HG03097 (cell line): ENCODE data around the gene CCDC183.
"Not testable (repeated sequence)": the region's sequence is repeated elsewhere in the genome, so short reads cannot be mapped to it uniquely, and the experiment has no call there.

Source experiments
- ATAC-seq: cut with Tn5 transposase; IDR thresholded peaks from one replicate; pipeline ENCODE4 v1.9.1; 2021; ENCODE audit not compliant: unreplicated experiment, low FRiP score

The CCDC183 gene

DNA sequence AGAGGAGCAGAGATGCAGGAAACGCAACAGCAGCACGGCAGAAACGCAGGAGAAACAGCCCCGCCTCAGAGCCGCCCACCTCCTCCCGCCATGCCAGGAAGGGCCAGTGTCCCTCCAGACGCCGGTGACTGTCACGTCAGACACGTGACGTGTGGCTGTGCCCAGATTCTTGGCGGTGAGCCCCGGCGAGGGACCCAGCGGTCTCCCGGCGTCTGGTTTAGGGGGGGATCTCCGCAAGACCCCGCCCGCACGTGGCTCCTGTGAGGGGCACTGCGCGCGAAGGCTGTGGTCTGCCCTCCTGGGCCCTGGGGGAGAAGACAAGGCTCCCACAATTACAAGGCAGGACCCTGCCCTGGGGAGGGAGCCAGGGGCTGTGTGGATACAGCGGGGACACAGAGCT, 35.7 kb upstream of the CCDC183 start:
- no peak for ATAC-seq

DNA sequence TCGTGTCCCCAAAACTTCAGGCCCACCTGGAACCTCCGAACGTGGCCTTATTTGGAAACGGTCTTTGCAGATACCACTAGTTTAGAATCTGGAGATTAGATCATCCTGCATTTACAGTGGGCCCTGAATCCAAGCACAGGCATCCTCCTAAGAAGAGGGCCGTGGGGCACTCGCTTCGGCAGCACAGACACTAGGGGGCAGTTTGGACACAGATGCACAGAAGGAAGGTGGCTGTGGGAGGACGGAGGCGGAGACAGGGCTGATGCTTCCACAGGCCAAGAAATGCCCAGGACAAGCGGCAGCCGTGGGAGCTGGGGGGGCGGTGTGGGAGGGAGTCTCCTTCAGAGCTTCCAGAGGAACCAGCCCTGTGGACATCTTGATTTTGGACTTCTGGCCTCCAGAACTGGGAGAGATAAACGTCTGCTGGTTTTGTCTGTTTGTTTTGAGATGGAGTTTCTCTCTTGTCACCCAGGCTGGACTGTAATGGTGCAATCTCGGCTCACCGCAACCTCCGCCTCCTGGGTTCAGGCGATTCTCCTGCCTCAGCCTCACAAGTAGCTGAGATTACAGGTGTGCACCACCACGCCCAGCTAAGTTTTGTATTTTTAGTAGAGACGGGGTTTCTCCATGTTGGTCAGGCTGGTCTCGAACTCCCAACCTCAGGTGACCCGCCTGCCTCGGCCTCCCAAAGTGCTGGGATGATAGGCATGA, 35.1 kb upstream of the CCDC183 start:
- not testable (repeated sequence) for ATAC-seq

DNA sequence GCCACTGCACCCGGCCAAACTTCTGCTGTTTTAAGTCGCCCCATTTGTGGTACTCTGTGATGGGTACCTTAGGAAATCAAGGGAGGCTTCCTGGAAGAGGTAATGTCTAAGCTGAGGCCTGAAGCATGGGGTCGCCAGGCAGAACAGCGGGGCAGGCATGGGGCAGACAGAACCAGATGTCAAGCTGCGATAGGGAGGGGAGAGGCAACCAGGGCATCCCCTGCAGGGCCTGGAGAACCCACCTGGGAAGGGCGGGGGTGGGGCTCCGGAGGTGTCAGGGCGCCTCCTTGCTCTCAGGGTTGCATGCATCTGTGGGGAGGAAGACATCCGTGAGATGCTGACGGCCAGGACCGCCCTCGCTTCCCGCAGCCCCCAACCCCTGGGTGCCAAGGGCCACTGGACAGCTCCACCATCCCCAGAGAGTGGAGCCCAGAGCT, 34.6 kb upstream of the CCDC183 start:
- no peak for ATAC-seq

DNA sequence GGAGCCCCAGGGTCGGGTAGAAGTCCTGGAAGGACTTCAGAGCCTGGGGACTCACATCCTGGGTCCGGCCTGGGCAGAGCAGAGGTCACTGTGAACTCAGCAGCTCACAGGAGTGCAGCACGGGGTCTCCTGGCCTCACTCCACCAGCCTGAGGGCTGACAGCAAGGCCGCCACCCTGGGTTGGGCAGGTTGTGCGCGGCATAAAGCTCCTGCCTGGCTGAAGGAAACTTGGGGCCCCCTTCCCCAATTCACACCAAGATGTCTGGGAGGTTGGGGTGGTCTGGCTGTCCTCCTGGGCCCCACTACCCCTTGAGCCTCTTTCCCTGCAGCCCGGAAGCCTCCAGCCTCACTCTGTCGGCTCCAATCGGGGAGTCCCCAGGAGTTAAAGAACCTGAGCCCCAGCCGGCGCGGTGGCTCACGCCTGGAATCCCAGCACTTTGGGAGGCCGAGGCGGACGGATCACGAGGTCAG, 33.9 kb upstream of the CCDC183 start:
- no peak for ATAC-seq

DNA sequence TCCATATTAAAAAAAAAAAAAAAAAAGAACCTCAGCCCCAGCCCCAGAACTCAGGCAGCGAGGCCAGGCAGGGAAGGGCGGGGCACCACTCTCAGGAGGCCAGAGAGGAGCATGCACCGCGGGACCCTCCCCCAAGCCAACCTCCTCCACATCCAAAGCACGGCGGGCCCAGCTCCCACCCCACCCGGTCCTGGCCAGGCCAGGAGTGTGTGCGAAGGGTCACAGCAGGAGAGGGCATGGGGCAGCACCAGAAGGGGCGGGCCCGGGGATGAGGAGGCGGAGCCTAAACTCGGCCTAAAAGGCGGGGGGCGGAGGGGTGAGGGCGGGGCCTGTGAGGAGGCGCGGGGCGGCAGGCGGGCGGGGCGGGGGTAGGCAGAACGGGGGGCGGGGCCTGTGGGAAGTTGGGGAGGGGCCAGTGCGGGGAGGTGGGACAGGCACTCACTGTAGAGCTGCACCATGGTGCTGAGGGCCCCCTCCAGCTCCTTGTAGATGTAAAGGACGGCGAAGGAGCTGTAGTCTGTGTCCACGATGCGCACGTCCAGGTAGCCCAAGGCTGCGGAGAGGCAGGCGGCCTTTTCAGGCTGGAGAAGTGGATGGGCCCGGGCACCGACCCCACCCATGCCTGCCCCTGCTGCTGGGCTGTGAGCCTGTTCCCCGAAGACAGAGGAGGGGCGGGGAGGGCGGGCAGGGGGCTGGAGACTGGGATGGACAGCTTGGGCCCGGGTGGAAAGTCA, 33.1 kb upstream of the CCDC183 start:
- ATAC-seq, result no peak

DNA sequence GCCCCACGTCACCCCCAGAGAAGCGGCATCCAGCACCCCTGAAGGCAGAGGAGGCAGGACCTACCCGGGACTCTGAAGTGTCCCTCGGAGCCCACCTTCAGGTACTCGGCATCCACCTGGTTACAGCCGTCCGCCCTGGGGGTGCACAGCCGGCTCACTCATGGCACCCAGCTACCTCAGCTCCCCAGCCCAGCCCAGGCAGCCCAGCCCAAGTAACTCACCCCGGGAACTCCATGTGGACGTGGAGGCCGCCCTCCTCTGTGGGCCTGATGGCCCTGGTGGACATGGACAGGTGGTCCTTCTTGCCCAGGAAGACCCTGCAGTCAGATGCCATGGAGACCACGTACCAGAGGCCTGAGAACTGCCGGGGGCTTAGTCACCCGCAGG, 32.5 kb upstream of the CCDC183 start:
- ATAC-seq, result no peak

DNA sequence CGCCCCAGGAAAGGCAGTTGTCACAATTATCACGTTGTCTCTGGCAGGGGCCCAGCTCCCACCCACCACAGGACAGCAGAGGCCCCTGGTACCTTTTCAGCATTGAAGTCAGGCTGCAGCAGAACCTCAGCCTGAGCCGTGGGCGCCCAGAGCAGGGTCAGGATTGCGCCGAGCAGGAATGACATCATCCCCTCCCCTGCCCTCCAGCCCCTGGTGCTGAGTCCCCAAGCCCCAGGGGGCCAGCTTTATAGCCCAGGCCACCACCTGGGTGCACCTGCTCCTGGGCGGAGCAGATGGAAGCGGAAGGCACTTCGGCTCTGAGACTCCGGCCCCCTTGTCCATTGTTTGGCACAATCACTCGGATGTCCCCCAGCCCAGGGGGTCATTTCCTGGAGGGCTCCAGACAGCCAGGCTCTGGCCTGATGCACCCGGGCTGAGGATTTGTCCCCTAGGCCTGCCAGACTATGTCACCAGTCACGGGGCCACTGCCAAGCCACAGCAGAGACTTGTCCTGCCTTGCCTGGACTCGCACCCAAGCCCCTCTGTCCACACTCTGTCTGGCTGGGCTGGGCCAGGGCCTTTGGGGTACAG, 31.7 kb upstream of the CCDC183 start, which contains the start of gene LCN15:
LCN15 (minus strand) TSS at position 218 of the 591 bp plus-strand sequence; CDS start at position 188, 30 bp downstream.
- ATAC-seq, result no peak

DNA sequence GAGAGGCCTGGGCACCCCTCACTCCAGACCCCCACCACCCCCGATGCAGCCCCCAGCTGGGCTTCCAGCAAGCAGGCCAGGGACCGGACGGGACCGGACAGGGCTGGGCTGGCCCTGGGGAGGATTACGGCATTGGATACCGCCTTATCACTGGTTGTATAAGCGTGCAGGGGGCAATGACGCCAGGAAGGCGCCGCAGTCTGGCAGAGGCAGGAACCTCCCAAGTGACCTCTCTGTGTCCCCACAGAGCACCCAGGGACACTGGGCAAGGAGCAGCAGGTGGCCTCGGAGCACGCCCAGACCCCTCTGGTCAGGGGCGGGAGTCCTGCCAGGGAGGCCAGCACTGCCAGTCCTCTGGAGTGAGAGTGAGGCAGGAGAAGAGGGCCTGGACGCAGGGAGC, 31.1 kb upstream of the CCDC183 start:
- no peak for ATAC-seq

DNA sequence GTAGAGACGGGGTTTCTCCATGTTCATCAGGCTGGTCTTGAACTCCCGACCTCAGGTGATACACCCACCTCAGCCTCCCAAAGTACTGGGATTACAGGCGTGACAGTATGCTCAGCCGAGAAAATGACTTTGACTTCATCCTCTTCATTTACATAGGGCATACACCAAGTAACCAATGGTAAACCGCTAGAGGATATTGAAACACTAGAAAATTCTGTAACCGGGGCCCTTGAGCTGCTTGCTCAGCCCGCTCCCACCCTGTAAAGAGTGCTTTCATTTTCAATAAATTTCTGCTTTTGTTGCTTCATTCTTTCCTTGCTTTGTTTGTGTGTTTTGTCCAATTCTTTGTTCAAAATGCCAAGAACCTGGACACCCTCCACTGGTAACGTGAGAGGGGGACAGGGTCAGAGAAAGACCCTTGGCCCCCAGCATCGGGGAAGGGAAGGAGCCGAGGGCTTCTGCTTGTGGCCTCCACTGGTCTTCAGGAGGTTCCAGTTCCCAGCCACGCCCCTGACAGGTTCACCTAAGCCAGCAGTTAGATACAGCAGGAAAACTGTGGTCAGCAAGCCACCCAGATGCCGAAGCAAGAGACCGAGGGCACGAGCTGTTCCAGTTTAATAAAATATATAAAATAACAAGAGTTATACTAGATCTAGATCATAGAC, 30.3 kb upstream of the CCDC183 start:
- ATAC-seq, result not testable (repeated sequence)

DNA sequence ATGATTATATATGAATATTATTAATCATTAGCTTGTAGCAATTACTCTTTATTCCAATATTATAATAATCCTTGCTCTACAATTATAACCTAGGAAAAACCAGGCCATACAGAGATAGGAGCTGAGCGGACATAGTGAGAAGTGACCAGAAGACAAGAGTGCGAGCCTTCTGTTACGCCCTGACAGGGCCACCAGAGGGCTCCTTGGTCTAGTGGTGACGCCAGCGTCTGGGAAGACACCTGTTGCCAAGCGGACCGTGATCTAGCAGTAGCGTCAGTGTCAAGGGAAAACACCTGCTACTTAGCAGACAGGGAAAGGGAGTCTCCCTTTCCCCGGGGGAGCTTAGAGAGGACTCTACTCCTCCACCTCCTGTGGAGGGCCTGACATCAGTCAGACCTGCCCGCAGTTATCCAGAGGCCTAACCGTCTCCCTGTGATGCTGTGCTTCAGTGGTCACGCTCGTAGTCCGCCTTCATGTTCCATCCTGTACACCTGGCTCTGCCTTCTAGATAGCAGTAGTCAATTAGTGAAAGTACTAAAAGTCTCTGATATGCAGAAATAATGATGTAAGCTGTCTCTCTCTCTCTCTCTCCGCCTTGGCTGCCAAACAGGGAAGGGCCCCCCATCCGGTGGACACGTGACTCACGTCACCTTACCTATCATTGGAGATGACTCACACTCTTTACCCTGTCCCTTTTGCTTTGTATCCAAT, 29.6 kb upstream of the CCDC183 start:
- not testable (repeated sequence) for ATAC-seq

DNA sequence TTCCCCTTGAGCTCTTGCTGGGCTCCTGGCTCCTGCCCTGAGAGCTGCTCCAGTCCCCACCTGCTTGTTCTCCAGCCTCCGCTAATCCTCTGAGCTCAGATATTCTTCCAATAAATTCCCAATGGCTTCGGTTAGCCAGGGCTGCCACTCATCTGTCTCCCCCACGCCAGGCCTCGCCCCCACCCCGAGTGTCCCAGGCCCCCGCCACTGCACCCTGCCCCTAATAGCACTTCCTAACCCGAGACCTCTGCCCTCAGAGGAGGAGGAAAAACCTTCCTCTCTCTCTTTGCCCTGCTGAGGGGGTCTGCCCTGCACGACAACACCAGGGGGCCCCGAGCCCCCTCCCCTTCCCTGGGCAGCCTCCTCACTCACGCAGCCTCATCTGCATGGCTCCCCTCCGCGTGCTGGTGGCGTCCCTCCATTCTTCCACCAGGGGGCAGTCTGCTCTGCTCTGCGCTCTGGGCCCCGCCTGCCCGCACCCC, 26.4 kb upstream of the CCDC183 start:
- ATAC-seq, result no peak

DNA sequence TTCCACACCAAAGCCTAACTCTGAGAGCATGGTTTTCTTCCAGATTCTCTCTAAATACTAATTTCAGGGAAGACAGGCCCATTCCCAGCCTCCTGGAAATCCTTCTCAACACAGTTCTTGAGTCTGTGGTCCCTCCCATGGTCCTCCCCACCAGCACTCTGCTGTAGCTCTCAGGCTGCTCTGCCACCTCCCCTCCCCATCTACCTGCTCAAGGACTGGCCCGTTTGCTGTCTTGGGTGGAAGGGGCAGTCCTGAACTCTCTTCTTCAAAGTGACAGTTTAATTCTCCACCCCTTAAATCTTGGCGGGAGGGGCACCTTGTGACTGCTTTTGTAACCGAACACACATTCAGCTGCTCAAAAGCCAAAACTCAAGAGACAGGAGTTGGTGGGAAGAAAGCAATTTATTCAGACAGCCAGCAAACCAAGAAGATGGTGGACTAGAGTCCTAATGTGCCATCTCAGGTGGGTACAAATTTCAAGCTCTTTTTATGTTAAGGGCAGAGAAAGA, 24.2 kb upstream of the CCDC183 start:
- no peak for ATAC-seq

DNA sequence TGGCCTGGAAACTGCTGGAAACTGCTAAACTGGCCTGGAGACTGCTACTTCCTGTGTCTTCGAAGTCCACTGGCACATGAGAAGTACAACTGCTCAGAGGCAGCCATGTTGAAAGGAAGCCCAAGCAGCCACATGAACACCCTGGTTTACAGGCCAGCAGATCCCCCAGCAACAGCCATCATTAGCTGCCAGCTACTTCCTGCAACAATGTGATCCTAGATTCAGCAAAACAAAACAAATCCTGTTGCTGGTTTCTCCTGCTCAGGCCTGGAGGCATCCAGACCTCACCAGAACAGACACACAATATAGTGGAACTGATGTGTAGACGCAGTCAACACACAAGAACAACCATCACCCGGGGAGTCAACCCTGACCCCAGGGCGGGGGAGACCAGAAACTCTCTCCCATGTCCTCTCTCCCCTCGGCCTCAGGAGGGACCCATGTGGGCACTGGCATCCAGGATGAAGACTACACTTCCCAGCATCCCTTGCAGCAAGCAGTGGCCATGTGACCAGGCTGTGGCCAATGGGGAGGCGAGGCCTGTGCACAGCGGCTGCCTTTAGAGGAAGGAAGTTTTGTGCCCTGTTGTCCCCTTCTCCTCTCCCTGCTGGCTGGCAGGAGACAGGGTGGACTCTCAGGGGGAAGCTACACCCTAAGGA, 22.6 kb upstream of the CCDC183 start:
- ATAC-seq, result no peak

DNA sequence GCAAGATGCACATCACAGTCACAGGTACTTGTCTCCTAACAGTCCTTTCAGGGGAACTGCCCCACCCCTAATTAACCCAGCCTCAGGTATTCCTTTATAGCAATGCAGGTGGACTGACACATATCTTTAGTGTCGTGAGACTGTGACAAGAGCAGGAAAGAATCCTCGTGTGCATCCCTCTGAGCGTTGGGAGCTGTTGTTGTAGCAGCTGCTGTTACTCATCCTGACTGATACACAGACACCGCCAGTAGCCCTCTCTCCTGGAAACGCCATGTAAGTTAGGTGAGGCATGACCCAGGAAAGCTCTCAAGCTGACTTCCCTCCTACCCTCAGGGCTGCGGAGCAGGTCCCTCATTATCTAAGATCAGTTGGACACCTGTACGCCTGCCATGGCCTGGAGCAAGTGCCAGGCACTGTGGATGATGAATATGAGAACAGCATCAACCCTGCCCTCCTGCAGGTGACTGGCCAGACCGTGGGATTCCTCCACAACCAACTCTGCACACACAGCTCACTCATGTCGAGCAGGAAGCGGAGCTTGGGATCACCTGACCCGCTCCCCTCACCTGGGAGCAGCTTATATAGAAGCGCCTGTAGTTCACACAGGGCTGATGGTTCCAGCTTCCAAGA, 21.6 kb upstream of the CCDC183 start:
- ATAC-seq, result no peak

DNA sequence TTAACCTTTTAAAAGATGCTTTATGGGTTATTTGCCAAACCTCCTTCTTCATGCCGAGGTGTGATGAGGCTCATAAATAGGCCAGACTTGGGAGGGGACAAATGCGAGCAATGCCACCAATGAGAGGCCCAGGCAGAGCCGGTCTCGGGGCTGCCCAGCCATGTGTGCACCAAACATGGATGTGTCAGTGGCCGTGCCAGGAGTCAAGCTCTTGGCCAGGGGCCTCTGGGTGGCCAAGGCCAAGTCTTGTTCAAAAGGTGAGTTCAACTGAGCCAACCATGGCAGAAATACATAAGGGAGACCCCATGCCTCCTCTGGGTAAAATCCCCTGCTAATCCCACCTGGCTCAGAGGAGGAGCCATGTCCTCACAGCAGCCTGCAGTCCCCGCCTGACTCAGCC, 20.9 kb upstream of the CCDC183 start:
- ATAC-seq, result no peak

DNA sequence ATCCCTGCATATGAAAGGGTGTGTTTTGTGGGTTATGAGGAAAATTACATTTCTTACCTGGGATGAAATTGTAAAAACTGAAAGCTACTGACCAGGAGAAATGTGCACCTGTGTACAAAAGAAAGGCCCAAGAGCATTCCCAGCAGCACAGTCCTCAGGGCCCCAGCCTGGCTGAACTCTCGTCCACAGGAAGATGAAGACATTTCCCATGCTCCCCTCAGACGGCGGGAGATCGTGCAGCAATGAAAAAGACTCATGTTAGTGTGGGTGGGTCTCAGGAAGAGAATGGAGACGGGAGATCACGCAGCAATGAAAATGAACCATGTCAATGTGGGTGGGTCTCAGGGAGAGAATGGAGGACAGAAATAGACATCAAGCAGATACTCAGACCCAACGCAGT, 19.2 kb upstream of the CCDC183 start:
- no peak for ATAC-seq

DNA sequence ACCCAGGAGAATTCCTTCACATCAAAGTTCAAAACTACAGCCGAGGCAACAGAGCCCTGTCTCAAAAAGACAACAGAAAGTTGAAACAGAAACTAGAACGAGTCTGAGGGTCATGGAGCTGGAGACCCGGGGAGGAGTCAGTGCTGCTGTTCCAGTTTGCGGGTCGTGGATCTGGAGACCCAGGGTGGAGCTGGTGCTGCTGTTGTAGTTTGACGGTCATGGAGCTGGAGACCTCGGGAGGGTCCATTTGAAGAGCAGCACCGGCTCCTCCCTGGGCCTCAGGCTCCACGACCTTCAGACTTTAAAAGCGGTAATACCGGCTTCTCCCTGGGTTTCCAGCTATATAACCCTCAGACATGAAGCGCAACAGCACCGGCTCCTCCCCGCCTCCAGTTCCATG, 18.8 kb upstream of the CCDC183 start:
- no peak for ATAC-seq

DNA sequence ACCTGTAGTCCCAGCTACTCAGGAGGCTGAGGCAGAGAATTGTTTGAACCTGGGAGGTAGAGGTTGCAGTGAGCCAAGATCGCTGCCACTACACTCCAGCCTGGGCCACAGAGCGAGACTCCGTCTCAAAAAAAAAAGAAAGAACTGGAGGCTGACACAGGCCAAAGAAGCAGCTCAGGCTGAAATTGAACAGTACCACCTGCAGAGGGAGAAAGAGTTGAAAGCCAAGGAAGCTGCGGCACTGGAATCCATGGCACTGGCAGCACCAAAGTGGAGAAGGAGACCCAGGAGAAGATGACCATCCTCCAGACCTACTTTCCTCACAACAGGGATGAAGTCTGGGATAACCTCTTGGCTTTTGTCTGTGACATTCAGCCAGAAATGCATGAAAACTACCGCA, 16.3 kb upstream of the CCDC183 start:
- no peak for ATAC-seq

DNA sequence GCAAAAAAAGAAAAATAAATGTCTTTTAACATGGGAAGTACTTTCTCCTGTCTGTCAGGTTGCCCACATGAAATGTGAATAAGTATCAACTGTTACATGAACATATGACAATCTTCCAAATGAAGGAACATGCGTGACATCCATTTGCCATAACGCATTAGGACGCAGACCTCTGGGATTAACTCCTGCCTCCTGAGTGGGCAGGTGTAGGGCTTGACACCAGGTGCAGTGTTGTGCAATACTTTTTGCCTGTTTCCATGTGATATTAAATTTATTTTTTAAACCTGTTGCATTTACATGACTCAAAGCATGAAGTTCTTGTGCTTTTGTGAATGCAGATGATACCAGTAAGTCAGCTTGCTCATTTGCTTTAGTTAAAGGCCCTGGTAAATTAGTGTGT, 13.7 kb upstream of the CCDC183 start:
- no peak for ATAC-seq
